ENCODE measurements around the gene HNRNPA3. TPM values are rescaled to one million over a fixed set of nuclear protein-coding genes. Genes with fewer than 3 reads are reported as not detected.
A peak's percentile ranks its signal among the peaks of the same experiment; 100 is the strongest.

Gene HNRNPA3
- total RNA-seq, 1 experiment from 2014 or later = 328 TPM

DNA sequence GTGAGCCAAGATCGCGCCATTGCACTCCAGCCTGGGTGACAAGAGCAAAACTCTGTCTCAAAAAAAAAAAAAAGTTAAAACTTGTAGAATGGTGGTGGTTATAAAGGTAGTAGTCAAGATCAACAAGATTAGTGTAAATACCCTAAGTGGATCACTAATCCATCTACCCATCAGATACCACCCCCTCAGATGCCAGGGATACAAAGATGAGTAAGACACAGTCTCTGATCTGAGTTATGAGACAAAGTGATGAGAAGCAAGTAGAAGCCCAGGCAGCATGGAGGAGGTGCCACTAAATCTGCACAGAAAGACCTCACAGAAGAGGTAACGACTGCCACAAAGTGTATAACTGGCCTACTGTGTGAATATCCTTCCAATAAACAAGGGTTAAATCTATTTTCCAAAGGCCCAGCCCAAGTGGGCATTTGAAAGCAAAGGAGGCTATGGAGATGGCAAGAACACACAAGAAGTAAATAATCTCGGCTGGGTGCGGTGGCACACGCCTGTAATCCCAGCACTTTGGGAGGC is 31.7 kb downstream of the HNRNPA3 start:
- TF ChIP-seq YY1 (IDR thresholded peaks at IDR 0.05; ENCODE audit: extremely low read depth, insufficient replicate concordance, low read depth, low read length) = no peak
- TF ChIP-seq POLR2A (IDR thresholded peaks at IDR 0.05; ENCODE audit: borderline replicate concordance, extremely low read depth, insufficient read depth, insufficient read length) = no peak
- TF ChIP-seq EGR1 (IDR thresholded peaks at IDR 0.05; ENCODE audit: low read depth) = no peak
- TF ChIP-seq POLR2AphosphoS5 (IDR thresholded peaks at IDR 0.05; ENCODE audit: low read depth, low read length) = no peak
- TF ChIP-seq TCF7L2 (IDR thresholded peaks at IDR 0.05; ENCODE audit: borderline replicate concordance, extremely low read depth, insufficient read depth, insufficient read length) = no peak
- TF ChIP-seq EZH2phosphoT487 (IDR thresholded peaks at IDR 0.05; ENCODE audit: borderline replicate concordance) = no peak
- TF ChIP-seq CBX3 (IDR thresholded peaks at IDR 0.05; ENCODE audit: low read depth) = no peak
- TF ChIP-seq SIN3A (IDR thresholded peaks at IDR 0.05; ENCODE audit: low read depth) = no peak
- TF ChIP-seq, protein P1, sequence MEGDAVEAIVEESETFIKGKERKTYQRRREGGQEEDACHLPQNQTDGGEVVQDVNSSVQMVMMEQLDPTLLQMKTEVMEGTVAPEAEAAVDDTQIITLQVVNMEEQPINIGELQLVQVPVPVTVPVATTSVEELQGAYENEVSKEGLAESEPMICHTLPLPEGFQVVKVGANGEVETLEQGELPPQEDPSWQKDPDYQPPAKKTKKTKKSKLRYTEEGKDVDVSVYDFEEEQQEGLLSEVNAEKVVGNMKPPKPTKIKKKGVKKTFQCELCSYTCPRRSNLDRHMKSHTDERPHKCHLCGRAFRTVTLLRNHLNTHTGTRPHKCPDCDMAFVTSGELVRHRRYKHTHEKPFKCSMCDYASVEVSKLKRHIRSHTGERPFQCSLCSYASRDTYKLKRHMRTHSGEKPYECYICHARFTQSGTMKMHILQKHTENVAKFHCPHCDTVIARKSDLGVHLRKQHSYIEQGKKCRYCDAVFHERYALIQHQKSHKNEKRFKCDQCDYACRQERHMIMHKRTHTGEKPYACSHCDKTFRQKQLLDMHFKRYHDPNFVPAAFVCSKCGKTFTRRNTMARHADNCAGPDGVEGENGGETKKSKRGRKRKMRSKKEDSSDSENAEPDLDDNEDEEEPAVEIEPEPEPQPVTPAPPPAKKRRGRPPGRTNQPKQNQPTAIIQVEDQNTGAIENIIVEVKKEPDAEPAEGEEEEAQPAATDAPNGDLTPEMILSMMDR (IDR thresholded peaks at IDR 0.05 in 2 of 3, conservative IDR thresholded peaks at IDR 0.05 in 1 of 3; ENCODE audit: borderline replicate concordance in 1 of 3, insufficient read depth in 1 of 3, low read depth in 2 of 3, low read length in 2 of 3) = no peak
- TF ChIP-seq, protein P2, sequence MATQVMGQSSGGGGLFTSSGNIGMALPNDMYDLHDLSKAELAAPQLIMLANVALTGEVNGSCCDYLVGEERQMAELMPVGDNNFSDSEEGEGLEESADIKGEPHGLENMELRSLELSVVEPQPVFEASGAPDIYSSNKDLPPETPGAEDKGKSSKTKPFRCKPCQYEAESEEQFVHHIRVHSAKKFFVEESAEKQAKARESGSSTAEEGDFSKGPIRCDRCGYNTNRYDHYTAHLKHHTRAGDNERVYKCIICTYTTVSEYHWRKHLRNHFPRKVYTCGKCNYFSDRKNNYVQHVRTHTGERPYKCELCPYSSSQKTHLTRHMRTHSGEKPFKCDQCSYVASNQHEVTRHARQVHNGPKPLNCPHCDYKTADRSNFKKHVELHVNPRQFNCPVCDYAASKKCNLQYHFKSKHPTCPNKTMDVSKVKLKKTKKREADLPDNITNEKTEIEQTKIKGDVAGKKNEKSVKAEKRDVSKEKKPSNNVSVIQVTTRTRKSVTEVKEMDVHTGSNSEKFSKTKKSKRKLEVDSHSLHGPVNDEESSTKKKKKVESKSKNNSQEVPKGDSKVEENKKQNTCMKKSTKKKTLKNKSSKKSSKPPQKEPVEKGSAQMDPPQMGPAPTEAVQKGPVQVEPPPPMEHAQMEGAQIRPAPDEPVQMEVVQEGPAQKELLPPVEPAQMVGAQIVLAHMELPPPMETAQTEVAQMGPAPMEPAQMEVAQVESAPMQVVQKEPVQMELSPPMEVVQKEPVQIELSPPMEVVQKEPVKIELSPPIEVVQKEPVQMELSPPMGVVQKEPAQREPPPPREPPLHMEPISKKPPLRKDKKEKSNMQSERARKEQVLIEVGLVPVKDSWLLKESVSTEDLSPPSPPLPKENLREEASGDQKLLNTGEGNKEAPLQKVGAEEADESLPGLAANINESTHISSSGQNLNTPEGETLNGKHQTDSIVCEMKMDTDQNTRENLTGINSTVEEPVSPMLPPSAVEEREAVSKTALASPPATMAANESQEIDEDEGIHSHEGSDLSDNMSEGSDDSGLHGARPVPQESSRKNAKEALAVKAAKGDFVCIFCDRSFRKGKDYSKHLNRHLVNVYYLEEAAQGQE (IDR thresholded peaks at IDR 0.05; ENCODE audit: low read depth) = no peak
- no peak for TF ChIP-seq FOSL1 (IDR thresholded peaks at IDR 0.05; ENCODE audit: low read depth)
- no peak for TF ChIP-seq RAD21 (IDR thresholded peaks at IDR 0.05; ENCODE audit: low read depth)
- no peak for TF ChIP-seq JUND (IDR thresholded peaks at IDR 0.05)
- Histone ChIP-seq H3K79me2 (ENCODE audit: insufficient read depth, low read length) (peaks cover 100% of the 10 kb centered on the region), H4K20me1 (ENCODE audit: insufficient read depth) (no peaks in the 10 kb centered on the region), H3K4me3 (replicated peaks in 1 of 2; ENCODE audit: low read depth in 1 of 2, low read length in 2 of 2) (no peak overlapping the region), H3K4me1 (ENCODE audit: control insufficient read depth in 1 of 2, insufficient read depth in 2 of 2, low read length in 2 of 2) (peaks cover 73 to 95% of the 10 kb centered on the region in 2 experiments), H3K36me3 (ENCODE audit: control insufficient read depth in 1 of 2, insufficient read depth in 2 of 2, low read length in 2 of 2) (no peaks in the 10 kb centered on the region), H3K27me3 (ENCODE audit: insufficient read depth, low read length) (no peaks in the 10 kb centered on the region), H3K27ac (ENCODE audit: low read depth, low read length) (peak overlapping the region; percentile 81), H3K9ac (ENCODE audit: low read length) (peak overlapping the region; percentile 53), H3K4me2 (ENCODE audit: low read length) (peak overlapping the region; percentile 73), H3K9me3 (ENCODE audit: control insufficient read depth in 1 of 2, insufficient read depth in 1 of 2, low read depth in 1 of 2, low read length in 2 of 2) (no peaks in the 10 kb centered on the region), H3K9me2 (ENCODE audit: insufficient read depth) (no peaks in the 10 kb centered on the region), H2AFZ (ENCODE audit: low read depth, low read length, poor library complexity, severe bottlenecking) (no peak overlapping the region)
- ChIA-PET POLR2A (interaction anchor here (1.0 to 2.0 kb wide), 5 partner anchors 11 to 79 kb away, joined by 3 to 8 read pairs (median 5); partner anchors contain the start of genes HNRNPA3 and NFE2L2), CTCF (interaction anchor here (1.2 to 3.4 kb wide), 2 partner anchors 10 to 79 kb away, joined by 4 to 22 read pairs; no protein-coding TSS in a partner anchor), RAD21 (ENCODE audit: low non-redundant PET in 1 of 2, low total read pairs in 2 of 2, uncharacterized antibody in 2 of 2, unreplicated experiment in 2 of 2) (no interaction called here)
- no TSS peak for BruUV-seq (replicated peaks)
- ATAC-seq (no peak), DNase-seq (ENCODE audit: low read depth, low spot score) (no peak)
- intact Hi-C loops (cut with micrococcal nuclease) = no loop called here
